AG09319 (cell line): Measurements from ENCODE around the gene SYT17.

Experiments
- DNase-seq: peaks from one replicate; pipeline ENCODE4 v3.0.0-alpha.2; 2010; ENCODE audit warnings: low read depth; ENCODE audit errors: extremely low read depth
- TF ChIP-seq, protein P1 (sequence below): IDR thresholded peaks from 2 replicates; pipeline ENCODE4 v1.5.1; 2011; ENCODE audit warnings: low read depth, mild to moderate bottlenecking, inconsistent platforms, low read length, moderate library complexity

SYT17 gene

DNA sequence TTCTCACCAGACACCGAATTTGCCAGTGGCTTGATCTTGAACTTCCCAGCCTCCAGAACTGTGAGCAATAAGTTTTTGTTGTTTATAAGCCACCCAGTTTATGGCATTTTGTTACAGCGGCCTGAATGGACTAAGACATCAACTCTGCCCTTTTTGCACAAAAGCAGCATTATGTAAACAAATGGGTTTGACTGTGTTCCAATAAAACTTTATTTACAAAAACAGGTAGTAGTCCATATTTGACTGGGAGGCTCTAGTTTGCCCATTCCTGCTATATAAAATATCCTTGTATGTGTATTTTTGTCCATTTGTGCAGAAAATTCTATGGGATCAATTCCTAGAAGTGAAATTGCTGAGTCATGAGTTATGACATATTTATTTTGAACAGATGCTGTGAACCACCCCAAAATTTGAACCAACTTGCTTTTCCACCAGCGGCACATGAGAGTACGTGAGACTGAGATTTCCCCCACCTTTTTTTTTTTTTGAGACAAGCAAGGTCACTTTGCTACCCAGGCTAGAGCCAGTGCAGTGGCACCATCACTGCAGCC is 96.2 kb downstream of the SYT17 start:
- no peak for DNase-seq
- TF ChIP-seq, protein P1, sequence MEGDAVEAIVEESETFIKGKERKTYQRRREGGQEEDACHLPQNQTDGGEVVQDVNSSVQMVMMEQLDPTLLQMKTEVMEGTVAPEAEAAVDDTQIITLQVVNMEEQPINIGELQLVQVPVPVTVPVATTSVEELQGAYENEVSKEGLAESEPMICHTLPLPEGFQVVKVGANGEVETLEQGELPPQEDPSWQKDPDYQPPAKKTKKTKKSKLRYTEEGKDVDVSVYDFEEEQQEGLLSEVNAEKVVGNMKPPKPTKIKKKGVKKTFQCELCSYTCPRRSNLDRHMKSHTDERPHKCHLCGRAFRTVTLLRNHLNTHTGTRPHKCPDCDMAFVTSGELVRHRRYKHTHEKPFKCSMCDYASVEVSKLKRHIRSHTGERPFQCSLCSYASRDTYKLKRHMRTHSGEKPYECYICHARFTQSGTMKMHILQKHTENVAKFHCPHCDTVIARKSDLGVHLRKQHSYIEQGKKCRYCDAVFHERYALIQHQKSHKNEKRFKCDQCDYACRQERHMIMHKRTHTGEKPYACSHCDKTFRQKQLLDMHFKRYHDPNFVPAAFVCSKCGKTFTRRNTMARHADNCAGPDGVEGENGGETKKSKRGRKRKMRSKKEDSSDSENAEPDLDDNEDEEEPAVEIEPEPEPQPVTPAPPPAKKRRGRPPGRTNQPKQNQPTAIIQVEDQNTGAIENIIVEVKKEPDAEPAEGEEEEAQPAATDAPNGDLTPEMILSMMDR: no peak

DNA sequence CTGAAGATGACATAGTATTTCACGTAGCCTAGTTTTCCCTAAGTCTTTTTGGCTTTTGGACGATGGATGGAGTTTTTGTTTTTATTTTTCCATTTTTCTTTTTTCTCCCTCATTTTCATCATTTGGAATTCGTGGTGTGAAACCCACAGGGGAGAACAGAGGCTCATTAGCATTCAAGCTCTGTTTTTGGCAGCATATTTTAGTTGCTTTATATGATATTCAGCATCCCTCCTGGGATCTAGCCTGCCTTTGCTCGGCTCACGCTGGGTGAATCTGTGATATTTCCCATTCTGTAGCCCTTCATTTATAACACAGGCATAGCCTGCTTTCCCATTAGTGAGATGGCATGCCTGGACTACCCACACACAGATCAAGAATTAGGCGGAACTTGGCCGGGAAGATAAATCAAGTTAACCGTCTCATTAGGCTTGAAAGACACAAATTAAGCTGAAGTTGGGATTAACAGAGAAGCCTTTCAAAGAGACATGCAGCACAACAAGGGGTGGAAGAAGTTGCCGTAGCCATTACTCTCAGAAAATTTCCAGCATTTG is 97.4 kb downstream of the SYT17 start:
- TF ChIP-seq, protein P1: no peak

DNA sequence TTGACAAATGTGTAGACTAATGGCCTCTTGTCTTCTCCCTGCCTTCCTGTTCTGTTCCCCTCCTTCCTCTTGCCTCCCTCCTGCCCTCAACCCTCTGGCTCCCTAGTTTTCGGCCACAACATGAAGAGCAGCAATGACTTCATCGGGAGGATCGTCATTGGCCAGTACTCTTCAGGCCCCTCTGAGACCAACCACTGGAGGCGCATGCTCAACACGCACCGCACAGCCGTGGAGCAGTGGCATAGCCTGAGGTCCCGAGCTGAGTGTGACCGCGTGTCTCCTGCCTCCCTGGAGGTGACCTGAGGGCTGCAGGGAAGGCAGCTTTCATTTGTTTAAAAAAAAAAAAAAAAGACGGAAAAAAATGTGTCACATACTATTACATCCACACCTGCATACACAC is 98.7 kb downstream of the SYT17 start:
- TF ChIP-seq, protein P1: no peak
- no peak for DNase-seq

More for the DNA sequence above, 97.4 kb downstream of the SYT17 start:
- DNase-seq: no peak

DNA sequence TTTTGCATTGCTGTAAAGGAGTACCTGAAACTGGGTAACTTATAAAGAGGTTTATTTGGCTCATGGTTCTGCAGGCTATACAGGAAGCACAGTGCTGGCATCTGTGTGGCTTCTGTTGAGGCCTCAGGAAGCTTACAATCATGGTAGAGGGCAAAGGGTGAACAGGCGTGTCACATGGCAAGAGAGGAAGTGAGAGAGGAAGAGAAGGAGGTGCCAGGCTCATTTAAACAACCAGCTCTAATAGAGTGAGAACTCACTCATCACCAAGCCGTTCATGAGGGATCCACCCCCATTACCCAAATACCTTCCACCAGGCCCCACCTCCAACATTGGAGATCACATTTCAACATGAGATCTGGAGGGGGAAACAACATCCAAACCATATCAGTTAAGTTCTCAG is 101.1 kb downstream of the SYT17 start:
- TF ChIP-seq, protein P1: no peak
- DNase-seq: no peak

DNA sequence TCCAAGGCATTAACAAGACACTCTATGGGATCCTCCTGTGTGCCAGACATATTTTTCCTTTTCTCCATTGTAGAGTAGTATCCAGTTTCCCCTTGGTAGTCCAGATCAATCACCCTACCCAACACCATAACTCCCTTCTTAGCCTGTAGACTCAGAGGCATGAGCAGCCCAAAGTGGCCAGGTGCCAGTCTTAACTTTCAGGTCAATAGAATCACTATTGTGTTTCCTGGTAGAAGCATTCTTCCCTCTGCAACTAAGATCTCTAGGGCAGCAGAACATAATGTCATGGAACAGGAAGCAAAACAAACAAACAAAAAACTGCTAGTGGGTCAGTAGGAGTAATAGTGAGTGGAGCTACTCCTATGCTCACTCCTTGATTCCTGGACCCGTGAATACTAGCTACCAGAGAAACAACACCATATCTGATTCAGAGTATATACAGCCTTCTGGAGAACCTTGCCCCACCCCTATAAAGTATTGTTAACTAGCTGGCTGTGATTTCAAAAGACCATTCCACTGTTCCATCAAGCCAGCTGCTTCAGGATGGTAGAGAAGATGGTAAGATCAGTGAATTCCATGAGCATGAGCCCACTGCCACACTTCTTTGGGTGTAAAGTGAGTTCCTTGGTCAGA is 106.2 kb downstream of the SYT17 start:
- no peak for DNase-seq
- TF ChIP-seq, protein P1: no peak

DNA sequence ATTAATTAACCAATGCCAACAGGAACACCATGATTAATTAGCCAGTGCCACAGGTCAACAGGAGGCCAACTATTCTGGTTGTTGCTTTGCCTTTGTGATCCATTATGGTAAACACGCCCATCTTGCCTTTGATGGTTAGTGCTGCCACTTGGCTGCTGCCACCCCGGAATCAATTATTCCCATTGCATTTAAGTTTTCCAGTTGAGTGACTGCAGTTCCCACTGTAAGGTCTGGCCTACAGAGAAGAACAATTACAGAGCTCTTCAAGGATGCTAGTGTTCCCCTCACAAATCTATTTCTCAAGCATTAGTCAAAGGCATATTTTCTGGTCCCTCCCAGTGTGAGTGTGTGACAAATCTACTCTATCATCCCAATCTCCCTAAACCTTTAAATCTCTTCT is 110.4 kb downstream of the SYT17 start:
- no peak for DNase-seq
- TF ChIP-seq, protein P1: no peak

DNA sequence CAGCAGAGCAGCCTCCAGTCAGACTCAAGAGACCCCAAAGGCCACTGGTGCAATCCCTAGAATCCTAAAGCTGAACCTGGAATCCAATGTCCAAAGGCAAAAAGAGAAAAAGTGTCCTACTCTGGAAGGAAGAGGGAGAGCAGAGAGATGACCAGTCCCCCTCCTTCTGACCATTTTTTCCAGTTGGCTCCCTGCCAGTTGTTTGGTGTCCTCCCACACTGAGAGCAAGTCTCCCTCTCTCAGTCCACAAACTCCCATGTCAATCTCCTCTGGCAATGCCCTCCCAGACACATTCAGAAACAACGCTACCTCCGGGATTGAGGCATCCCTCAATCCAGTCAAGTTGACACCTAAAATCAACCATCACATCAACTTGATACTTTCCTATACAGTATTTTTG is 113.2 kb downstream of the SYT17 start:
- TF ChIP-seq, protein P1: no peak
- no peak for DNase-seq
